Heart left ventricle (tissue), 16 donors: ENCODE data around the gene FAM240A. TPM values are rescaled to one million over a fixed set of nuclear protein-coding genes. Genes with fewer than 3 reads are reported as not detected.
A peak's percentile ranks its signal among the peaks of the same experiment; 100 is the strongest.

Experiments used
- ATAC-seq, 4 donors: fragments of 200-7000 bp; cut with Tn5 transposase; one replicate each; pipeline ENCODE4 v1.9.1; 2020 to 2022; ENCODE audit warnings: moderate library complexity in 4 of 4, mild to moderate bottlenecking in 3 of 4, moderate number of reproducible peaks in 1 of 4
- DNase-seq, 5 donors: peaks; one replicate each; pipeline ENCODE4 v3.0.0-alpha.2; 2020
- H3K27ac ChIP-seq, 12 donors: fragments of 200-600 bp; sonication (generic) in 4 of 12; one replicate each; pipeline versions ENCODE4 v1.5.0 to v1.8.0; 2016 to 2022; ENCODE audit warnings: mild to moderate bottlenecking in 2 of 12
- H3K27me3 ChIP-seq, 9 donors: fragments of 200-600 bp; sonication (generic) in 2 of 9; one replicate each; pipeline versions ENCODE4 v1.5.1 to v1.8.0; 2016 to 2022; ENCODE audit warnings: mild to moderate bottlenecking in 3 of 9
- H3K36me3 ChIP-seq, 9 donors: fragments of 200-600 bp; sonication (generic) in 2 of 9; one replicate each; pipeline versions ENCODE4 v1.5.0 to v1.8.0; 2018 to 2022; ENCODE audit warnings: mild to moderate bottlenecking in 2 of 9
- H3K4me1 ChIP-seq, 12 donors: fragments of 200-600 bp; sonication (generic) in 4 of 12; one replicate each; pipeline versions ENCODE4 v1.5.0 to v1.8.0; 2016 to 2022; ENCODE audit warnings: mild to moderate bottlenecking in 3 of 12
- H3K4me3 ChIP-seq, 12 donors: fragments of 200-600 bp; sonication (generic) in 4 of 12; one replicate each; pipeline versions ENCODE4 v1.5.0 to v1.8.0; 2017 to 2022; ENCODE audit warnings: mild to moderate bottlenecking in 9 of 12, moderate library complexity in 4 of 12
- H3K9me3 ChIP-seq, 12 donors: fragments of 200-600 bp; sonication (generic) in 4 of 12; one replicate each; pipeline versions ENCODE4 v1.5.0 to v1.8.0; 2016 to 2022; ENCODE audit warnings: mild to moderate bottlenecking in 1 of 12
- CTCF ChIP-seq, 12 donors: fragments of 200-600 bp; sonication (generic) in 4 of 12; IDR thresholded peaks; one replicate each; pipeline versions ENCODE4 v1.5.0 to v1.8.0; 2018 to 2022; ENCODE audit warnings: antibody characterized with exemption in 12 of 12, mild to moderate bottlenecking in 5 of 12
- POLR2A ChIP-seq, 2 donors: fragments of 450-650 bp; IDR thresholded peaks; one replicate each; pipeline ENCODE4 v1.6.1; 2017; ENCODE audit warnings: antibody characterized with exemption in 2 of 2, mild to moderate bottlenecking in 2 of 2, moderate library complexity in 2 of 2
- WGBS, 4 donors: extraction: QIAGEN DNeasy Blood & Tissue Kit in 2 of 4; methylation state at CpG; one replicate each; pipeline versions ENCODE4 v1.1.5 to v1.1.7; 2013 to 2018; 5-methylcytosine and 5-hydroxymethylcytosine counted together
- intact Hi-C, 10 donors: fragments of 100-400 bp; cut with DNase I; formaldehyde crosslinking; loops; one replicate each; pipeline versions ENCODE4 v1.11.1 to v1.14.2; 2022
- long read RNA-seq, 3 donors: library from polyadenylated mRNA; unstranded; transcript quantifications; one replicate each; pipeline ENCODE4 v2.0.0, GENCODE V29; 2020 to 2021
- polyA plus RNA-seq, 2 donors: library from polyadenylated mRNA; stranded (reverse); fragments of 200-250 nt; gene quantifications; one replicate each; pipeline ENCODE4 v1.2.3, GENCODE V29; 2013
- total RNA-seq, 9 donors: library from RNA; depleted of rRNA in 2 of 9; stranded (reverse); fragments of >200 nt in 2 of 9; fragmentation: NEBNext Ultra II Directional in 3 of 9; extraction: Animal tissue kit (Norgen Biotek cat#: 25700) in 3 of 9; gene quantifications; one replicate each; pipeline versions ENCODE4 v1.1.0 to v1.2.4, GENCODE V29; 2016 to 2023
- donor health status: ischemic (EF 13 %, LVEDD 7.1; RV severe dilation, severe dysfunction).
- donor health status: healthy with polysubstance abuse.
- donor health status: DM: no; HTN: yes; CAD: no.
- donor health status: DM: no; HTN: no; CAD: no.
- donor health status: ischemic (EF 25% LVEDD 6.9; RV normal size, moderate dysfunction).
- donor health status: ischemic (EF 25% LVEDD 5.7; RV mildly dilated, moderate dysfunction).
- donor health status: healthy.
- donor health status: DM: yes; HTN: yes; CAD: no.
- donor health status: ischemic (EF 35%, LVEDD 5.7; RV mildly dilated, moderate dysfunction).
- donor health status: nonischemic (EF 11% LVEDD 7.7; RV severe dilation, severe dysfunction).
- donor health status: DM: yes; HTN: yes; CAD: no.
- donor health status: PGD.
- donor health status: ischemic (EF 29% LVEDD 5.4; RV normal size, mild dysfunction).
- donor health status: nonischemic (EF 23%, LVEDD 6.1; RV moderate dilation, normal function).

Gene FAM240A
- total RNA-seq = not detected
- polyA plus RNA-seq = not detected
- long read RNA-seq, donor 1 = 0 reads
- long read RNA-seq, donor 2 = 0 reads
- long read RNA-seq, donor 3 = 0 reads

DNA sequence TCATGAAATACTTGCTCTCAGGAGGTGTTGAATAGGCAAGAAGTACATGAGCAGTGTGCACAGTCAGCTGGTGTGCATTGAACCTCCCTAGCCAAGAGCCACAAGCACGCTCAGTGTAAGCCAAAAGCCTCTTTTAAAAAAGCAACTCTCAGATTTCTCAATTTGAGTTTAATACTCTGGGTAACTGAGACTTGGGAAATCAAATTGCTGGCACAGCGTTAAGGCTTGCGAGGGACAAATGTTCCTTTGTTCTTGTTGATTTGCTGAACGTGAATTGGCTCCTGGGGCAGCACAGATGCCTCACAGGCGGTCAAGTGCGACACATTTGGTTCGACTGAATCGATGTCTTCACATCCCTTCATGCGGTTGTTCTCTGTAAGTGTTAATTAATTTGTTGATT, at the start of gene FAM240A:
TSS of gene FAM240A (plus strand) at position 202 of the 400 bp plus-strand sequence. CDS start at position 361, 159 bp downstream.
- DNase-seq (peak in 1 of 5 donors; percentile 52), ATAC-seq (peak in 2 of 4 donors; percentile 80 to 86)
- H3K9me3 ChIP-seq = no peaks in the 10 kb centered on the region
- H3K27ac ChIP-seq = no peak within 1 kb of the TSS
- H3K4me1 ChIP-seq = peaks cover 0 to 9% (median 0%) of the 10 kb centered on the region in 12 donors
- intact Hi-C loops = no loop called here
- no peak for TF ChIP-seq CTCF (IDR thresholded peaks at IDR 0.05)
- no peak for TF ChIP-seq POLR2A (IDR thresholded peaks at IDR 0.05)
- H3K36me3 ChIP-seq = no peaks in the 10 kb centered on the region
- no peak within 1 kb of the TSS for H3K4me3 ChIP-seq
- 67 to 83% (median 71%) methylated on average over 9 of the region's 9 CpGs for WGBS, 4 donors
- peaks cover 0 to under 1% (median 0%) of the 10 kb centered on the region in 9 donors for H3K27me3 ChIP-seq

GRCh38 chr3:46564190-46565021, 47.9 kb upstream of the FAM240A start:
- no peaks in the 10 kb centered on the region for H3K36me3 ChIP-seq
- peaks cover 0 to 55% (median 16%) of the 10 kb centered on the region in 12 donors for H3K4me1 ChIP-seq
- H3K9me3 ChIP-seq = peaks cover 0 to 14% (median 0%) of the 10 kb centered on the region in 12 donors
- no peak for TF ChIP-seq POLR2A (IDR thresholded peaks at IDR 0.05)
- TF ChIP-seq CTCF (IDR thresholded peaks at IDR 0.05) = no peak
- intact Hi-C loops = loop anchor here in 4 of 10 donors (5.0 to 10.0 kb wide), 4 partner anchors 63 to 100 kb away; no protein-coding TSS in a partner anchor
- DNase-seq (peak in 4 of 5 donors; percentile 76 to 88 (median 82)), ATAC-seq (peak; percentile 75 to 85 (median 81))
- H3K27ac ChIP-seq = peak overlapping the region; percentile 80 to 99 (median 92)
- WGBS, 4 donors = 52 to 66% (median 62%) methylated on average over 5 of the region's 5 CpGs
- peaks cover 0 to 24% (median 0%) of the 10 kb centered on the region in 9 donors for H3K27me3 ChIP-seq
- peak overlapping the region; percentile 21 to 72 (median 66) for H3K4me3 ChIP-seq

DNA sequence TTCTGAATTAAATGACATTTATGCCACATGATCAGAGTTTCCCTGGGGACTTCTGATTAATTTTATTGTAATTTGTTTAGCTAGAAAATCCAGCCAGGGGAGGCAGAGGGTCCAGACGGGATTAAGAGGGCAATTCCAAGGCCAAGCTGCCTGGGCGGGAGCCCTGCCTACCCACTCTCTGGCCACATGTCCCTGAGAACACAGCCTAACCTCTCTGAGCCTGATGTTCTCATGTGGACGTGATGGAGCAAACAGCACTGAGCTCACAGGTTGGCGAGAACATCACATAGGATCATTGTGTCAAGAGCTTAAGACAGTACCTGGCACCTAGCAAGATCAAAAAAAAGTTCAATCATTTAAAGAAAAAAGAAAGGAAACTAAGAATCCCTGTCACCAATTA, 47.2 kb upstream of the FAM240A start:
- peaks cover 0 to 48% (median 13%) of the 10 kb centered on the region in 12 donors for H3K4me1 ChIP-seq
- peak overlapping the region; percentile 80 to 99 (median 92) for H3K27ac ChIP-seq
- no peaks in the 10 kb centered on the region for H3K36me3 ChIP-seq
- no peak for TF ChIP-seq CTCF (IDR thresholded peaks at IDR 0.05)
- no peak for TF ChIP-seq POLR2A (IDR thresholded peaks at IDR 0.05)
- peak overlapping the region; percentile 21 to 72 (median 66) for H3K4me3 ChIP-seq
- intact Hi-C loops = loop anchor here in 4 of 10 donors (5.0 to 10.0 kb wide), 4 partner anchors 62 to 100 kb away; no protein-coding TSS in a partner anchor
- ATAC-seq = peak in 3 of 4 donors; percentile 12 to 18 (median 14)
- DNase-seq = no peak
- peaks cover 0 to 20% (median 0%) of the 10 kb centered on the region in 12 donors for H3K9me3 ChIP-seq
- H3K27me3 ChIP-seq = peaks cover 0 to 24% (median 0%) of the 10 kb centered on the region in 9 donors
- 52 to 59% (median 54%) methylated on average over 4 of the region's 4 CpGs for WGBS, 4 donors

GRCh38 chr3:46565607-46566039, 46.7 kb upstream of the FAM240A start:
- TF ChIP-seq POLR2A (IDR thresholded peaks at IDR 0.05) (peak in 1 of 2 donors; percentile 39), CTCF (IDR thresholded peaks at IDR 0.05) (peak in 5 of 12 donors; percentile 8 to 37 (median 29))
- Histone ChIP-seq H3K27ac (peak overlapping the region; percentile 80 to 99 (median 92)), H3K4me1 (peaks cover 0 to 43% (median 12%) of the 10 kb centered on the region in 12 donors), H3K4me3 (peak overlapping the region; percentile 21 to 72 (median 66)), H3K9me3 (peaks cover 0 to 20% (median 0%) of the 10 kb centered on the region in 12 donors), H3K27me3 (peaks cover 0 to 24% (median 0%) of the 10 kb centered on the region in 9 donors), H3K36me3 (no peaks in the 10 kb centered on the region)
- WGBS, 4 donors = 2 to 5% (median 3%) methylated on average over 17 to 21 of the region's 21 CpGs
- peak; percentile 38 to 74 (median 63) for DNase-seq
- ATAC-seq = peak; percentile 30 to 44 (median 37)
- intact Hi-C loops = loop anchor here in 4 of 10 donors (5.0 to 10.0 kb wide), 4 partner anchors 62 to 99 kb away; no protein-coding TSS in a partner anchor
